IMR-90 (cell line): ENCODE results near the gene CCDC30.
A peak's percentile ranks its signal among the peaks of the same experiment; 100 is the strongest.

Source experiments
- CEBPB ChIP-seq: IDR thresholded peaks from 2 replicates; pipeline ENCODE4 v1.6.1; 2012; ENCODE audit warnings: low read depth, low read length, improper control_type of control experiment
- CHD1 ChIP-seq: IDR thresholded peaks from 2 replicates; pipeline ENCODE4 v1.6.1; 2012; ENCODE audit warnings: low read depth, low read length, improper control_type of control experiment
- CTCF ChIP-seq: conservative IDR thresholded peaks from 2 replicates; pipeline ENCODE4 v1.5.1; 2012; ENCODE audit warnings: mild to moderate bottlenecking, low read depth, low read length, improper control_type of control experiment
- FOS ChIP-seq: fragments of 150-350 bp; IDR thresholded peaks from 2 replicates; pipeline ENCODE4 v1.6.1; 2016; ENCODE audit warnings: low read depth, low read length
- MXI1 ChIP-seq: IDR thresholded peaks from 2 replicates; pipeline ENCODE4 v1.6.1; 2012; ENCODE audit warnings: low read depth, mild to moderate bottlenecking, low read length, moderate library complexity, borderline replicate concordance
- POLR2A ChIP-seq: IDR thresholded peaks from 2 replicates; pipeline ENCODE4 v1.6.1; 2012; ENCODE audit warnings: mild to moderate bottlenecking, low read depth, low read length
- RCOR1 ChIP-seq: IDR thresholded peaks from 2 replicates; pipeline ENCODE4 v1.6.1; 2012; ENCODE audit warnings: mild to moderate bottlenecking, low read length, improper control_type of control experiment; ENCODE audit not compliant: insufficient replicate concordance
- RFX5 ChIP-seq: IDR thresholded peaks from 2 replicates; pipeline ENCODE4 v1.8.0; 2012; ENCODE audit warnings: low read depth, mild to moderate bottlenecking, low read length, moderate library complexity
- SMC3 ChIP-seq: fragments of 150-350 bp; IDR thresholded peaks from 2 replicates; pipeline ENCODE4 v1.6.1; 2016; ENCODE audit warnings: low read depth, mild to moderate bottlenecking, antibody characterized with exemption, low read length, moderate library complexity
- TF ChIP-seq, protein P1 (sequence below): fragments of 150-350 bp; IDR thresholded peaks from 2 replicates; pipeline ENCODE4 v1.6.1; 2016; ENCODE audit warnings: low read depth, mild to moderate bottlenecking, low read length, moderate library complexity, borderline replicate concordance

DNA sequence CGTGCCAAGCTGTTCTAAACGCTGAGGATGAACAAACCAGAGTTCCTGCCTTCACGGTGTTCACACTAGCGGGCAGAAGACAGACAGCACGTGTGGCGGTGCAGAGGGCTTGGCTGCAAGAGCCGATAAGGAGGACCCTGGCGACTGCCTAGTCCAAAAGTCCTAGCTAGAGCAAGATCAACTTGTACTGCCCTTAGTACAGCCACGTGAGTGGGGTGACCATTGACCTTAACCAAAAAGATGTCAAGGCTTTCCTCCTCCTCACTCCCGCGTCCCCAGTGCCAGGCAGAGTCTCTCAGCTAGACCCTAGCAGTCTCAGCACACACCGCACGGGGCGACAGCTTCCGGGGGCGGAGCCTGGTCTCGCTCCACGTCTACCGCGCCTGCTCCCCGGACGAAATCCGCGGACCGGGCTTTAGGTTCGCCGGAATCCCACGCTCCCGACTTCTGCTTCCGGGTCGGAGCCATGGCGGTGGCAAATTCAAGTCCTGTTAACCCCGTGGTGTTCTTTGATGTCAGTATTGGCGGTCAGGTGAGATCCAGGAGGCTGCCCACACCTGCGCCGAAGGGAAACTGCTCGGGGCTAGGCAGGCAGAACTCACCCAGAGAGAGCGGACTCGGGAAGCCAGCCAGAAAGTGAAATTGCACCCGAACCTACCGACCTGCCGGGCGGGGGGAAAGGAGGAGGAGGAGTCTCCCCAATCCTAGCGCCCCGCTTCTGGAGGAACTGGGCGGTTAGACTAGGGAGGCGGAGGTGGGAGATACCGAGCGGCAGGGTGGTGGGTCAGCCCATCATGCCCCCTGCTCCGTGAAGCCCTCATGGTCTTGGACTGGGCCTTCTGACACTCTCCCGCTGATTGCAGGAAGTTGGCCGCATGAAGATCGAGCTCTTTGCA is 195.1 kb downstream of the CCDC30 start, which contains the start of gene PPIH:
- TF ChIP-seq CHD1 (no peak), CTCF (peak; percentile 24; the same call in 1 of the 2 replicates), RFX5 (no peak), POLR2A (peak; percentile 39; the same call in 1 of the 2 replicates), SMC3 (no peak), CEBPB (no peak), FOS (no peak), RCOR1 (no peak), MXI1 (peak; percentile 85)
- TF ChIP-seq, protein P1, sequence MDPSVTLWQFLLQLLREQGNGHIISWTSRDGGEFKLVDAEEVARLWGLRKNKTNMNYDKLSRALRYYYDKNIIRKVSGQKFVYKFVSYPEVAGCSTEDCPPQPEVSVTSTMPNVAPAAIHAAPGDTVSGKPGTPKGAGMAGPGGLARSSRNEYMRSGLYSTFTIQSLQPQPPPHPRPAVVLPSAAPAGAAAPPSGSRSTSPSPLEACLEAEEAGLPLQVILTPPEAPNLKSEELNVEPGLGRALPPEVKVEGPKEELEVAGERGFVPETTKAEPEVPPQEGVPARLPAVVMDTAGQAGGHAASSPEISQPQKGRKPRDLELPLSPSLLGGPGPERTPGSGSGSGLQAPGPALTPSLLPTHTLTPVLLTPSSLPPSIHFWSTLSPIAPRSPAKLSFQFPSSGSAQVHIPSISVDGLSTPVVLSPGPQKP, result no peak
